ENCODE results near the gene GET4.
"Not testable (repeated sequence)": the region's sequence is repeated elsewhere in the genome, so short reads cannot be mapped to it uniquely, and the experiment has no call there.

GET4 gene

DNA sequence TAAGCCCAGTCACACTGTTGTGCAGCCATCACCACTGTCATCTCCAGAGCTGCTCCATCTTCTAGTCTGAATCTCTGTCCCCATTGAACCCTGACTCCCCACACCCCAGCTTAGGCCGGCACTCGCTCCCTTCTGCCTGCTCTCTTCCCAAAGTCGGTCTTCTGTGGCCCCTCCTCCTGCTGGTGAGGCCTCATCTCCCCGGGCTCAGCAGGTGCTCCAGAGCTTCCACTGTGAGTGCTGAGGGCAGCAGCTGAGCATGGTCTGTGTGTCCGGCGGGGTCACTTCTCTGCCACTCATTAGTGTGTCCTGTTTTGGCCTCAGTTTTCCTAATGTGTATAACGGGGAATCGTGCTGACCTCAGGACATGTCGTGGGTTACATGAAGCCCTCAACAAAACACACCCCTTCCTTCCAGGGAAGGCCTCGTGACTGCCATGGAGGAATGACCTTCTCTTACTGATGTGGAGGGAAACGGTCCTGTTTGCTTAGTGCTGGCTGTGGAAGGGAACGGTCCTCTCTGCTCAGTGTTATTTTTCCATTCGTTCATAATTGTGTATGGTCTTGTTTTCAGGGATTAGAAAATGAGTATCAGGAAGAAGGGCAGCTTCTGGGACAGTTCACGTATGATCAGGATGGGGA, 4.3 kb upstream of the GET4 start:
- FAIRE-seq: no peak

DNA sequence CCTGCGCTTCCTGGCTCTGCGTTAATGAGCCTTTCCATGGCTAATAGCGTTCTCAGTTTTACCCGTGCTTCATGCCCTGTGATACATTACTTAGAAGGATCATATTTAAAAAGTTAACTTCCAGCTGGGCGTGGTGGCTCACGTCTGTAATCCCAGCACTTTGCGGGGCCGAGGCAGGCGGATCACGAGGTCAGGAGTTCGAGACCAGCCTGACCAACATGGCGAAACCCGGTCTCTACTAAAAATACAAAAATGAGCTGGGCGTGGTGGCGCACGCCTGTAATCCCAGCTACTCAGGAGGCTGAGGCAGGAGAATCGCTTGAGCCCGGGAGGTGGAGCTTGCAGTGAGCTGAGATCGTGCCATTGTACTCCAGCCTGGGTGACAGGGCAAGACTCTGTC, 3.7 kb upstream of the GET4 start:
- FAIRE-seq: not testable (repeated sequence)

DNA sequence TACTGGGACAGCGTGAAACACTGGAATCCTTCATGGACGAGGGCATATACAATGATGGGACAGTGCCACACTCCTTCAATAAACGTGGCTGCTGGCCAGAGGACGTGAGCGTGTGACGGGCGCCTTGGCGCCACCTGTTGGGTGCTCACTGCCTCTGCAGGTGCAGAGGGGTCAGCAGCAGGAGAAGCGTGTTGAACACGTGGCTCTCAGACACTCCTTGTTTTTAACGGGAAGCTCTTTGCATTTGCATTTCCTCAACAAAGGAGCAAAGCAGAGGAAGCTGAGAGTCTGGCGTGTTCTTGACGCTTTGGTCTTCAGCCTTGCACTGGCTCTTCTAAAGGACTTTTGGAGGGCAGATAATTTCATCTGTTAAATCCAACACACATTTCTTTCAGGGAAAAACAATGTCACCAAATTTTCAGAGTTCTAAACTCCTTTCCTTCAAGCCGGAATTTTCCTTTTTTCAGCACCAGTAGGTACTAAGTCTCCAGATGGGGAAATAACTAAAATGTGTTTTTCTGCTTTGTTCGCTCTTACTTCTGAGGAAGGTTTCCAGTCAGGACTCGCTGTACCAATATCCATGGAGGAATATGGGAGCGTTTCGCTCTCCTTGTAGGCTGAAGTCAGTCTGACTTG, 2.9 kb upstream of the GET4 start:
- peak; percentile 95 for FAIRE-seq

DNA sequence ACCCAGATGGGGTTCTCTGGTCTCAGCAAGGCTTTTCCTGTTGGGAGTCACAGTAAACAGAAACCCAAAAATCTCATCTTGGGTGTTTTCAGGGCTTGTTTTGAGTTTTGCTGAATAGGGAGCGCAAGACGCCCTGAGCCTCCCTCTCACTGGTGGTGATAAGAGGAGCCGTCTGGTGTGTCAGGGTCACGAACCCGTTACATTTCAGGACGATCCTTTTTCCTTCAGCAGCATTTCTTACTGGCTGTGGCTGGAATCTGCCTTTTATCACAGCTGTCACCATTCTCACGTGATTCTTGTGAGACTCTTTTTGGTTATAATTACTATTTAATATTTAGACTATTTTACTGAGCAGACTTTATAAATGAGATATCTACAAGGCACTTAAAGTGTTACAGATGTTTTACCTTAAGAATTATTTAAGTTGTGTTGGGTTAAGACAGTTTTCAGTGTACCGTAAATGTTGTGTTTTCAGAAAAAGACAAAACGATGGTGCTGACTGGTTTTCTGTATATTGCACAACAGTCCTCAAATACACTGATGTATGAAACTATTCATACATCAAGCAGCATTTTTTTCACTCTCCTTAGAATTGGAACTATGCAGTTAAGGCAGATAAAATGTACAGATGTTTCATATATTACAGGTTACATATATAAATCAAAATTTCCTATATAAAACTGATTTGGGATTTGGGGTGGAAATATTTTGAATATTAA, 2.2 kb upstream of the GET4 start:
- FAIRE-seq: no peak

DNA sequence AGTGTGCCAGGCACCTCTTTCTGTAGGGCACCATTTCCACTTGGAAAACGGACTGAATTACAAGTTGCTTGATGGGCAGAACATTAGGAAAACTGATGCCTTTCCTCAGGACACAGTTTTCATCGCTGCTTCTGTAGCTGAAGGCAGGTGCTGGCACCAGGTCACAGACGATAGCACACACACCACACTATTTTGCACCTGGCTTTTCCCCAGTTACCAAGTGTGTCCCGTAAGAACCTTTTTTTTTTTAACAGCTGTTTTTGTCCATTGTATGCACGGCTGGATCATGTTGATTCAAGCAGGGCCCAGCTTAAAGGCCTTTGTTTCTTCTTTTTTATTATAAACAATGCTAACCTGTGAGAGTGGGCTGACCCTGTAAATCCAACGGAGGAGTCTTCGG, 1.3 kb upstream of the GET4 start:
- FAIRE-seq: no peak

DNA sequence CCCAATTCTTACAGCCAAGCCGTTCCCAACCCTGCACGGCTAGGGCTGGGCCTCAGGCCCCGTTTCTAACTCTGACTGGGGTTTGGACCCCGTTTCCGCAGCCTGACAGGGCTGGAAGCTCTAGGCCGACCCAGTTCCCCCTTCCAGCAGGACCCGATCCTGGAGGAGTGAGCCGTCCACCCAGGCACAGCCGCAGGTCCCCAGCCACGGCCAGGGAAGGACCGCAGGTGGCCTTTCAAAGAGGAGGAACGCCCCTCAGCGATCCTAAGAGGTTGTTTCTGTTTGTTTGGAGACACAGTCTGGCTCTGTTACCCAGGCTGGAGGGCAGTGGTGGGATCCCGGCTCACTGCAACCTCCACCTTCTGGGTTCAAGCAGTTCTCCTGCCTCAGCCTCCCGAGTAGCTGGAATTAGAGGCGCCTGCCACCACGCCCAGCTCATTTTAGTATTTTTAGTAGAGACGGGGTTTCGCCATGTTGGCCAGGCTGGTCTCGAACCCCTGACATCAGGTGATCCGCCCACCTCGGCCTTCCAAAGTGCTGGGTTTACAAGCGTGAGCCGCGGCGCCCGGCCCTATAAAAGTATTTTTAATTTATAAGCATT, 778 bp upstream of the GET4 start:
- no peak for FAIRE-seq

DNA sequence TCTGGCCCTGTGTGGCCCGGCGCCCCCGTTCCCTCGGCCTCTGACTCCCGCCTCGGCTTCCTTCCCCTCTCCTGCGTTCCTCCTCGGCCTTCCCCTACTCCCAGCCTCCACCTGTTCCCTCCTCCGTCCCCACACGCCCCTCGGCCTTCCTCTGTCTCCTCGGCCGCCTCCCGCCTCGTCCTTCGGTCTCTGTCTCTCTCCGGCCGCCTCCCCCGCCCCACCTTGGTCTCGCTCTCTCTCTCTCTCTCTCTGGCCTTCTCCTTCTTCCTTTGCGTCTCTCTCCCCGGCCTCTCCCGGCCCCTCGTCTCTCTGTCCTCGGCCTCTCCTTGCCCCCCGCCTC, 588 bp downstream of the GET4 start:
- no peak for FAIRE-seq

DNA sequence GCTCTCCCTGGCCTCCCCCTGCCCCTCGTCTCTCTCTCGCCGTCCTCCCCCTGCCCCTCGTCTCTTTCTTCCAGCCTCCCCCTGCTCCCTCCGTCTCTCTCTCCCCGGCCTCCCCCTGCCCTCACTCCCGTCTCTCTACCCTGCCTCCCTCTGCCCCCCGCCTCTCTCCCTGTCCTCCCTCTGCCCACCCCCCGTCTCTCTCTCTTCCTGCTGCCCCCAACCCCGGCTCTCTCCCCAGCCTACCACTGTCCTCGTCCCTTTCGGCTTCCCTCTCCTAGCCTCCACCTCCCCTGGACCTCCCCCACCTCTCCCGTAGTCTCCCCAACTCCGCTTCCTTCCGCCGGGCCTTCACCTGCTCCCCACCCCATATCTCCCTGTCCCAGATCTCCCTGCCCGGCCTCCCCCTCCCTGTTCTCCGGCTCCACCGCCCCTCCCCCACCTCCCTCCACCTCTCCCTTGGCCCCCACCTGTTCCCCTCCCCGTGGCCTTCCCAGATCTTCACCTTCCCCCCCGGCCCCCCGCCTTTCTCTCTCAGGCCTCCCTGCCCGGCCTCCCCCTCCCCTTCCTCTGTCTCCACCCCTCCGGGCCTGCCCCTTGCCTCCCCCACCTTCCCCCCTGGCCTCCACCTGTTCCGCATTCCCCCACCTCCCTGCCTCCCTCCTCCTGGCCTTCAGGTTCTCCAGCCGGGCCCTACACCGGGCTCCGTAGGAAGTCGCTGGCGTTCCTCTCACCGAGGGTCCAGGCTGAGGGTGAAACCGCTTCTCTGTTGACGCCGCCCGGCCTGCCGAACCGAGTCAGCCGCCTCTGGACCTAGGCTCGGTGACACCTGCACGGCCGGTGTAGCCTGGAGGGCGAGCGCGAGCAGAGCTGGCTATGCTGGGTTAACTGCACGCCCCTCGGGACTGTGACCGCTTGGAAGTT, 1.2 kb downstream of the GET4 start:
- no peak for FAIRE-seq

DNA sequence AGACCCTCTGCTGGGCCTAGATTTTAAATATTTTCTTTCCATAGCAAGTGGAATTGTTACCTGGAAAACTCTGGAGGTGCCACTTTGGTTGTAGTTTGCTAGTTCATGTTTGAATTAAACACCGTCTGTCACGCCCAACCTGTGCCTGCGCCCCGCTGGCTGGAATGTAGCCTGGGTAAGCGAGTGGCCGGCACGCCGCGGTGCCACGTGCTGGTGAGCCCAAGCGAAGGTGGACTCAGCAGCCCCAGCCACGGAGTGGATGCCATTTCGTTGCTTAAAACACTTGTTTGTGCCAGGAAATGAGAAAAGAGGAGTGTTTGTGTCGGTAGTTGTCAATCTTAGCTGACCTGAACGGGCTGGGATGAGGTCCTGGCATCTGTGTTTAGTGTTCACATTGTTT, 2.7 kb downstream of the GET4 start:
- FAIRE-seq: no peak

DNA sequence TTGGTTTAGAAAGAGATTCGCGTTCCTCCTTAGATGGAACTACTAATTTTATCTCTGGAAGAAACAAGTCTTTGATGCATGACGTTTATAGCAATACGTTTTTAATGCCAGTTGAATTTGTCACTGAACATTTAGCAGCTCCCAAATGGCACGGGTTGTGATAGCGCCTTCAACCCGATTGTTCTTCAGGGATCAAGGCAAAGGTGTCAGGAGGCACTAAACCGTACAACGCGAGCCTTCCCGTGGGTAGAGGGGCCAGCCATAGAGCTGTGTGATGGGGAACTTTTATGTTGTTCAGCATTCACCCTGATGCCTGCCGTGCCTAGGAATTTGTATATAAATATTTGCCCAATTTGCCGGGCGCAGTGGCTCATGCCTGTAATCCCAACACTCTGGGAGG, 3.4 kb downstream of the GET4 start:
- FAIRE-seq: no peak

DNA sequence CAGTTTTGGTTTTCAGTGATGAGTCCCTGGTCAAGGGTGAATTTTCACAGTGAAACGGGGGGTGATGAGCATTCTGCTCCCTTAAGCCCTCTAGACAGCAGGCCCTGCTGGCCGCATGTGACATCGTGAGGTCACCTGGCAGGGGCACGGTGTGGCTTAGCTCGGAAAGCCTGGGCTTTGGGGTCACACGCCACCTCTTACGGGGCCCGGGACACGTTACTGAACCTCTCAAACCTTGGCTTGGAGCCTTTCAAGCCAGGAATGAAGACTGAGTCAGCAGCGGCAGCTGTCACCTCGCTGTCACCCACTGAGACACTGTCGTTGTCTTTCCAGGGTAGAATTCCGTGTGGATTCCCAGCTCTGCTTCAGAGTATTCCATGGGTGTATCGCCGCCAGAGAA, 4.1 kb downstream of the GET4 start:
- FAIRE-seq: no peak

DNA sequence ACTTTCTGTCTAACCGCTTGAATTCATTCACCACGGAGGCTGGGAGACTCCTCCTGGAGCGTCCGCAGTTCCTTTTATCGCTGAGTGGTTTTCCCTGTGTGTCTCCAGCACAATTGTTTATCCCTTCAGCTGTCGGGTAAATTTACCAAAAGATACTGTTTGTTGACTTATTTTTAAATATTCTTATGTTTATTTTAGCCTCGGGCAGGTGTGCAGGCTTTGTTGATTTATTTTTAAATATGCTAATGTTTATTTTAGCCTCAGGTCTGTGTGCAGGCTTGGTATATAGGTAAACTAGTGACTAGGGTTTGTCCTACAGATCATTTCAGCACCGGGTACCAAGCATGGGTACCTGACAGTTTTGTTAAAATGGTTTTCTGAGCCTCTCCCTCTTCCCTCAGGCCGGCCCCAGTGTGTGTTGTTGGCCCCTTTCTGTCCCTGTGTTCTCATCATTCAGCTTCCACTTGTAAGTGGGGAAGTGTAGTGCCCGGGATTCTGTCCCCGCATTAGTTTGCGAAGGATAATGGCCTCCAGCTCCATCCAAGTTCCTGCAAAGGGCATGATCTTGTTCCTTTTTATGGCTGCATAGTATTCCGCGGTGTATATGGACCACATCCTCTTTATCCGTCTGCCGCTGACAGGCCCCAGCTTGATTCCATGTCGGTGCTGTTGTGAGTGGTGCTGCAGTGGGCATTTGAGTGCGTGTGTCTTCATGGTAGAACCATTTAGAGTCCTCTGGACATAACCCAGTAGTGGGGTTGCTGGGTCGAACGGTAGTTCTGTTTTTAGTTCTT, 5.3 kb downstream of the GET4 start:
- no peak for FAIRE-seq

DNA sequence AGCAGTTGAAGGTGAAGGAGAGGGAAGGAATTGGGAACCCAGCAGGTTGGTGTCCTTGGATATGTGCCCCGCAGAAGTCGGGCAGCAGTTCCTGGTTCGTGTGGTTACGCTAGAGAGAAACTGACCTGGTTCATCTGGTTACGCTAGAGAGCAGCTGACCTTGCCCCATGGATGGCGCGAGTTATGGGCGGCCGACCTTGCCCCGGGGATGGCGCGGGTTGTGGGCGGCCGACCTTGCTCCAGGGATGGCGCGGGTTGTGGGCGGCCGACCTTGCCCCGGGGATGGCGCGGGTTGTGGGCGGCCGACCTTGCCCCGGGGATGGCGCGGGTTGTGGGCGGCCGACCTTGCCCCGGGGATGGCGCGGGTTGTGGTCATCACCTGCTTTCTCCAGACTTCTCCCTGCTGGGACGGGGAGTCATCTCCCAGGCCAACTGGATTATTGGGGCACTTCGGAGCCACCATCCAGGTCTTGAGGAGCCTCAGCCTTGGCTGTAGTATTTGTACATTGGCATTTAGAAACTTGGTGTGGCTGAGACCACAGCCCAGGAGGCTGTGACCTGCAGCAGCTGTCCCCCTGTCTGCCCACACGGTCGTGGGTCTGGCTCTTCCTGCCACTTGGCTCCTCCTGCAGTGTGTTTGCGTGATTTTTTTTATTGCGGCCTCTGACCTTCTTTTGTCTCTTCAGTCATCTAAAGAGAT, 6.1 kb downstream of the GET4 start:
- no peak for FAIRE-seq

DNA sequence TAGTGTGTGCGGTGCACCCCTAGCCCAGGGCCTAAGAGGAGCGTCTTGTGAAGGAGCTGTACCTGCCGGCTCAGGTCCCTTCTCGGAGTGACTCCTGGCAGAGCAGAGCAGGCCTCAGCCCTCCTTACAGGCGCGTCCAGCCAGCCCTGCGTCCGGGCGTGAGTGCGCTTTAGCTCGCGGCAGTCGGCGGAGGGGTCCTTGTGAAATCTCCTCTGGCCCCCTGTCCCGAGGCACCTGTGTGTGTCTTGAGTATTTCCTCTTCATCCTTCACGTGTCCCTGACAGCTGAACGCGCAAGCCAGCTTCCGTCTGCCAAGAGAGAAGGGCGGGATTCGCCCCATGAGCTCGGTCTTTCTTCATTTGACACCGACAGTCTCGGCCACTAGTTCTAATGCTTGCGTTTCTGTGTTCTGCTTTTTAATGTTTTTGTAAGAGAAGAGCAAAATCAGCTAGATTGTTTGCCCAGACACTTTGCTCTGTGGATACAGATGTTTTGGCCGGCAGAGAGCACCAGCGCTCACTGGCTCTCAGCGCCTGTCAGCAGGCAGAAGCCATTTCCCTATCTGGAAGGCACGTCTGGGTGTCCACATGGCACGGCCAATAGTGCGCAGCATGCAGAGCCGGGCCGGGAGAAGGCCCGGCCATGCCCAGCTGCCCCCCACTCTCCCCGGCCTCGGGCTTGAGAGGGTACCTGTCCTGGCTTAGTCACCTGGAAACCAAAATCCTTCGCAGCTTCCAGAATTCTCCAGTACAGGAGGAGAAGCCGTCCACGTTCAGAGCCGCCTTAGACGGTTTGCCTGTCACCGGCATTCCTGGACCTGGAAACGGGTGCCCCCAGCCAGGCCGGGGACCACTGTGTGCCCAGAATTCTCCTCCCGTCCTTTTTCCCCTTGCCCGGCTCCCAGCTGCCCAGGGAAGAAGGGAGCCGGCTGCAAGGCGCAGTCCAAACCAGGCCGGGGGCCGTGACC, 7.0 kb downstream of the GET4 start:
- FAIRE-seq: no peak

DNA sequence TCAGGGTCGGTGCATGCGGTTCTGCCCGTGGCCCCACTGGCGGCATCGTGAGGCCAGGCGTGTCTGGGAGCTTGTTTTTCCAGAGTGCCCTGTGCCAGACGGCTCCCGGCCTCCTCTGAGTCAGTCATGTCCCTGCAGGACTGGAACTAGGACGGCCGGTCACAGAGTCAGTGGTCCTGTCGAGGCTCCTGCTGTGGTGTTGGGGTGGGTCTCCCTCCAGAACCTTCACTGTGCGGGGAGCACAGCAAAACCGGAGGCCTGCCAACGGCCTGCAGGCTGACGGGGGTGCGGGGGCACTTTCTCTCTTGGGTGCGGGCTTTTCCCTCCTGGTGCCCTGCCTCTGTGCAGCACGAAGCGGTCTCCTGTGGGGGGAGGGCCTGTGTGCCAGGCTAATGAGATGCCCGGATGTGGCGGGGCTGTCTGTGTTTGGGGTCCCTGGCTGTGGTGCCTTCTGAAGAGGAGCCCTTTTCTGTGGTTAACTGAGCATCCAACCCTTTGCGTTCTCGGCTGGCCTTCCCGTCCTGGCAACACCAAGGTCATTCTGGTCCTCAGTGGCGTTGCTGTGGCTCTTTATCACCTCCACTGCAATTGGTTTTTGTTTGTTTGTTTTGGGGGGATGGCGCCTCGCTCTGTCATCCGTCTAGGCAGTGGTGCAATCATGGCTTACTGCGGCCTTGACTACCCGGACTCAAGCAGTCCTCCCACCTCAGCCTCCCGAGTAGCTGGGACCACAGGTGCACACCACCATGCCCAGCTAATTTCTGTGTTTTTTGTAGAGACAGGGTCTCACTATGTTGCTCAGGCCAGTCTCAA, 8.0 kb downstream of the GET4 start:
- FAIRE-seq: no peak

DNA sequence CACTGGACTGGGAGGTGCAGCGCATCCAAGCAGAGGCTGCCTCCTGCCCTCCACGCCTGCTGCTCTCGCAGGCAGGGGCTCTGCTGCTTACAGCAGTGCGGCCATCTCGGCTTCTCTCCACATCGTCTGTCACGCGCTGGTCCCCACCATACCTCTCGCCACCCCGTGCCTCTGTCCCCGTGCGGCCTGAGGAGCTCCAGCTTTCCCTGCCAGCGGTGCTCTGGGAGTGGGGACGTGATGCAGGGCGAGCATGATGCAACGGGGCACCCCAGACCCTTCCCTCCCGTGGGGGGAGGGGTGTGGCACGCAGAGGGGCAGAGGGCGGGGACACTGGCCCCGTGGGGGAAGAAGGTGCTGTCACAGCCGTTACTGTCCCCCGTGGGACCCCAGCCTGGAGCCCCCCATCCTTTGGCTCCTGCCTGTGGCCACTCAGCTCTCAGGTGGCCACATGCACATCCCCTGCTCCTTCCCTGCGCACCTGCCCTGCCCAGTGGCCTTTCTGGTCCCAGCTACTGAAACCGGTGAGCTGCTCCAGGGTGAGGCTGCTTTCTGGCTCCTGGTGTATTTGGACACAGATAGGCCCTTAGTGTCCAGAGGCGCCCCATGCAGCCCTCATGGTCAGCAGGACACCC, 9.0 kb downstream of the GET4 start:
- FAIRE-seq: no peak

DNA sequence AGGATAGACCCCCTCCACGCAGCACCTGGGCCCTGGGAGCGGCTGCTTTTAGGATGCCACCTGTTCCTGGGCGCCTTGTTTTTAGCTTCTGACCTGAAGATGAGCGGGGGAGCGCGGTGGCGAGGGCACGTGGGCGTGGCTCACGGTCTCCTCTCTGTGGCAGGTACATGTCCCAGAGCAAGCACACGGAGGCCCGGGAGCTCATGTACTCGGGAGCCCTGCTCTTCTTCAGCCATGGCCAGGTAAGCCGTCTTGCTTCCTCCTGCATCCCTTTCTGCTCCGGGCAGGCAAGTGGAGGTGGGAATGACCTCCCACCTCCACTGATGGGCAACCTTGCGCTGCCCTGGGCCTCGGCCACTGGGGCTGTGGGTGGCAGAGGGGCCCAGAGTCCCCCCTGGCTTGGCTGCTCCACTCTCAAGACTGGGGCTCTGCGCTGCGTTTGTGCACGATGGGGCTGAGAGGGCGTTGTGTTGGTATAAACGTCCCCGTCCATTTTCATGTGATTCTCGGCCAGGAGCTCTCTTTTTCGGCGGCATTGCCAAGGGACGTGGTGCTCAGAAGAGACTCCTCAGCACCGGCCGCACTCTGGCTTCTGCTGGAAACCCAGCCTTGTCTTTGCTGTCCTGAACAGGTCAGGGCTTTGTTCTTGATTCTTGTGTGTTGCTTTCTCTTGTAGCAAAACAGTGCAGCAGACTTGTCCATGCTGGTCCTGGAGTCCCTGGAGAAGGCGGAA, 9.7 kb downstream of the GET4 start:
- FAIRE-seq: no peak
